ENCODE measurements around the gene SLC25A46. TPM values are rescaled to one million over a fixed set of nuclear protein-coding genes. Genes with fewer than 3 reads are reported as not detected.

SLC25A46 gene
- total RNA-seq, 2 donors from 2014 or later: 46.2 to 47.4 TPM

DNA sequence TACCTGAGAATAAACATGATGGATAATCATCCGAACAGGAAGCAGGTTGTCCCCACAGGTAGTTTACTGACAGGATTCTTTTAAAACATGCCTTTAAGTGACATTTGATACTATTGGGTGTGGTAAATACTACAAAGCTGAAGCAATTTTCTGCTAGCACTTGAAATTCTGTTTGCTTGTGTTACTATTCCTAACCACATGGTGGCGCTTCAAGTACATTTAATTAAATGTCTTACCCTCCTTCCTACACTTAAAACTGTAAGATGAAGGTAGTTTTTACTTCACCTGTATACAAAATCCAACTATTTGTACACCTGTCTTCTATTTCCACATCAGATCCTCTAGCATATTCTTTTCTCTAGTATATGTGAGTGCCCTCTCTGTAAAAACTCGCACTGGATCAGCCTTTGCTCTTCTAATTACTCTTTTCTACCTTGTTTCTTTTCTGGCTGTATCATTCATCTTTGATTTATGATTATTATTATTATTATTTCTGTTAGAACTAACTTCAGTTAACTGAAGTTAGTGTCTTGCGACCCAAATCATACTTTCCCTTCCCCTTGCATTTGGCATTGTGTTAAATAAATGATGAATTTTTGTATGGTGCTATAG is 18.4 kb downstream of the SLC25A46 start:
- no peaks in the 10 kb centered on the region for H3K27me3 ChIP-seq (replicated peaks; ENCODE audit: insufficient read depth)
- no peak overlapping the region for H3K4me3 ChIP-seq
- TF ChIP-seq, protein P1, sequence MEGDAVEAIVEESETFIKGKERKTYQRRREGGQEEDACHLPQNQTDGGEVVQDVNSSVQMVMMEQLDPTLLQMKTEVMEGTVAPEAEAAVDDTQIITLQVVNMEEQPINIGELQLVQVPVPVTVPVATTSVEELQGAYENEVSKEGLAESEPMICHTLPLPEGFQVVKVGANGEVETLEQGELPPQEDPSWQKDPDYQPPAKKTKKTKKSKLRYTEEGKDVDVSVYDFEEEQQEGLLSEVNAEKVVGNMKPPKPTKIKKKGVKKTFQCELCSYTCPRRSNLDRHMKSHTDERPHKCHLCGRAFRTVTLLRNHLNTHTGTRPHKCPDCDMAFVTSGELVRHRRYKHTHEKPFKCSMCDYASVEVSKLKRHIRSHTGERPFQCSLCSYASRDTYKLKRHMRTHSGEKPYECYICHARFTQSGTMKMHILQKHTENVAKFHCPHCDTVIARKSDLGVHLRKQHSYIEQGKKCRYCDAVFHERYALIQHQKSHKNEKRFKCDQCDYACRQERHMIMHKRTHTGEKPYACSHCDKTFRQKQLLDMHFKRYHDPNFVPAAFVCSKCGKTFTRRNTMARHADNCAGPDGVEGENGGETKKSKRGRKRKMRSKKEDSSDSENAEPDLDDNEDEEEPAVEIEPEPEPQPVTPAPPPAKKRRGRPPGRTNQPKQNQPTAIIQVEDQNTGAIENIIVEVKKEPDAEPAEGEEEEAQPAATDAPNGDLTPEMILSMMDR (IDR thresholded peaks at IDR 0.05): peak; percentile 57
- H3K9me3 ChIP-seq: no peaks in the 10 kb centered on the region
- H3K4me1 ChIP-seq (ENCODE audit: control insufficient read depth in 1 of 2, low read depth in 2 of 2): no peaks in the 10 kb centered on the region
- ATAC-seq (ENCODE audit: insufficient number of reproducible peaks, low FRiP score, low read depth): peak; percentile 39
- no peak overlapping the region for H3K27ac ChIP-seq
- peaks cover 12% of the 10 kb centered on the region for H3K36me3 ChIP-seq
- no peak for DNase-seq (ENCODE audit: low spot score)

DNA sequence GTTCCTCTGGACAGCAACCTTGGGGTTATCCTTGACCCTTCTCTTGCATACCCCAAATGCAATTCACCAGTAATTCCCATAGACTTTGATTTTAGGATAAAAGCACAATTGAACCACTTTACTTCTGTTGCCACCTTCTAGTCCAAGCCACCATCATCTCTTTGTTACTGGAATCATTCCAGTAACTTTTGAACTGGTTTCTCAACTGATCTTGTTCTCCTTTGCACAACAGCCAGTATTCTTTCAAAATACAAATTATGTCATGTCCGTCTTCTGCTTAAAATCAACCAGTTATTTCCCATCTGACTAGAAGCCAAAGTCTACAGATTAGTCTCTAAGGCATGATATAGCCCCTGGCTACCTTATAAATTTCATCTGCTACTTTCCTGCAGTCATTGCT is 21.4 kb downstream of the SLC25A46 start:
- H3K4me3 ChIP-seq: no peak overlapping the region
- ATAC-seq (ENCODE audit: insufficient number of reproducible peaks, low FRiP score, low read depth) (no peak), DNase-seq (ENCODE audit: low spot score) (no peak)
- TF ChIP-seq, protein P1 (IDR thresholded peaks at IDR 0.05): no peak
- H3K36me3 ChIP-seq: peaks cover 12% of the 10 kb centered on the region
- H3K27me3 ChIP-seq (replicated peaks; ENCODE audit: insufficient read depth): no peaks in the 10 kb centered on the region
- H3K4me1 ChIP-seq (ENCODE audit: control insufficient read depth in 1 of 2, low read depth in 2 of 2): no peaks in the 10 kb centered on the region
- no peaks in the 10 kb centered on the region for H3K9me3 ChIP-seq
- H3K27ac ChIP-seq: no peak overlapping the region

DNA sequence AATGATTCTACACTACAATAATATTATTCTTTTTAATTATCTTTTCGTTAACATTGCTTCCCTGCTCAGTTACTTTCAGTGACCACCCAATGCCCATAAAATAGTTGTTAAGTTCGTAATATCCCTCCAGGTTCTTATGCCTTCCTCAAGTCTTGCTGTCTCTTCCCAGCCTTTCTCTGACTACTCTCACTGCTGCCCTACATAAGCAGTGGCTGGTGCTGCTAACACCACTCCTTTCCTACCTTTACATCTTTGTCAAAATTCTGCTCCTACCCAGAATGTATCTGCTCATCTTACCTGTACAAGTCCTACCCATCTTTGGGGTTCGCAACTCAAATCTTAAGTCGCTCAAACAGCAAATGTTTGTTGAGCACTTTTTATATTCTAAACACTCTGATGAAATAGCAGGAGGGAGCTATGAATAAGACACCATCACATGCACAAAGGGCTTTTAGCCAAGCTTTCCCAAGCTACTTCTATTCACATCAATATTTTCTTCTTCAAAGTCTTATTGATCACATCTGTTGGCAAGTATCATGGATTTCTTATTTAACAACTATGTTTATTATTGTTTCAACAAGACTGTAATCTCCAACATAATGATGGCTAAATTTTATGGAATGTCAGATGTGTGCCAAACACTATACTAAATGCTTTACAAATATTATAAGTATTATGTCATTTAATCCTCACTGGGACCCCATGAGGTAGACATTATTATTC is 29.5 kb downstream of the SLC25A46 start:
- no peaks in the 10 kb centered on the region for H3K4me1 ChIP-seq (ENCODE audit: control insufficient read depth in 1 of 2, low read depth in 2 of 2)
- no peak overlapping the region for H3K4me3 ChIP-seq
- no peak for DNase-seq (ENCODE audit: low spot score)
- no peak for ATAC-seq (ENCODE audit: insufficient number of reproducible peaks, low FRiP score, low read depth)
- H3K27me3 ChIP-seq (replicated peaks; ENCODE audit: insufficient read depth): no peaks in the 10 kb centered on the region
- no peak overlapping the region for H3K27ac ChIP-seq
- TF ChIP-seq, protein P1 (IDR thresholded peaks at IDR 0.05): no peak
- H3K36me3 ChIP-seq: no peaks in the 10 kb centered on the region
- no peaks in the 10 kb centered on the region for H3K9me3 ChIP-seq

DNA sequence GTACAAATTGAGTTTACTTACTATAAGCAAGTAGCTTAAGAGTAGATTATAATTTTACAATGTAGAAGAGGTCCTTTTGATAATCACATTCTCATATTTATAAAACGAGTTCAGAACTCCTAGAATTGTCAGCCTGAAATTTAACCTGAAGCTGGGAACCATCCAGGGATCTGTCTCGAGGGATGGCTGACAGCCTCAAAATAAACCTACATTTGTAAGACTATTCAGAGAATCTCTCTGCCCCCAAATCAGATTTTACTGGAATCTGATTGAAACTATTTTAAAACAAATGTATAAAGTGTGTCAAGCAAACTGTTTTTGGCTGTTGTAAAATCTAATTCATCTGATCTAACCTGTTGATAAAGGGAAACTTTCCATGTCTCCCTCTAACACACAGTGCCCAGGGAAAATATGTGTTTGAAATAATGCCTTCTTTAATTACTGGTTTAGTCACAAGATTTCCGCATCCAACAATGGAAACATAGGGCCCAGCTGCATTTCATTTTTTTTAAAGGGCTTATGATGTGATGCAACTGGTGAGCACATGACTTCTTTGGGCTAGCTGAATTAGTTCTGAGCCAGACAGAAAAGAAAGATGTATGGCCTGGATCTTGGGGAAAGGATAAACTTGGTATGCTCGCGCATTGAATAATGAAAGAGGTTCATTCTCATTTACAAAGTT is 30.3 kb downstream of the SLC25A46 start:
- DNase-seq (ENCODE audit: low spot score) (no peak), ATAC-seq (ENCODE audit: insufficient number of reproducible peaks, low FRiP score, low read depth) (no peak)
- TF ChIP-seq, protein P1 (IDR thresholded peaks at IDR 0.05): no peak

DNA sequence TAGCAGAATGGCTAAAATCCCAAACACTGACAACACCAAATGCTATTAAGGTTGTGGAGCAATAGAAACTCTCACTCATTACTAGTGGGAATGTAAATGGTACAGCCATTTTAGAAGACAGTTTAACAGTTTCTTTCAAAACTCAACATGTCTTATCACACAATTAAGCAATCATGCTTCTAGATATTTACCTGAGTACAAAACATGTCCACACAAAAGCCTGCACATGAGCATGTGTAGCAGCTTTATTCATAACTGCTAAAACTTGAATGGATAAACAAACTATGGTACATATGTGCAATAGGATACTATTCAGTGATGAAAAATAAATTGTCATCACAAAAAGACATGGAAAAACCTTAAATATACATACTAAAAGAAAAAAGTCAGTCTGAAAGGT is 31.5 kb downstream of the SLC25A46 start:
- ATAC-seq (ENCODE audit: insufficient number of reproducible peaks, low FRiP score, low read depth): no peak
- H3K36me3 ChIP-seq: no peaks in the 10 kb centered on the region
- TF ChIP-seq, protein P1 (IDR thresholded peaks at IDR 0.05): no peak
- H3K9me3 ChIP-seq: no peaks in the 10 kb centered on the region
- no peak overlapping the region for H3K4me3 ChIP-seq
- H3K4me1 ChIP-seq (ENCODE audit: control insufficient read depth in 1 of 2, low read depth in 2 of 2): no peaks in the 10 kb centered on the region
- no peaks in the 10 kb centered on the region for H3K27me3 ChIP-seq (replicated peaks; ENCODE audit: insufficient read depth)
- DNase-seq (ENCODE audit: low spot score): no peak
- no peak overlapping the region for H3K27ac ChIP-seq

More for the DNA sequence above, 30.3 kb downstream of the SLC25A46 start:
- Histone ChIP-seq H3K9me3 (no peaks in the 10 kb centered on the region), H3K36me3 (no peaks in the 10 kb centered on the region), H3K27me3 (replicated peaks; ENCODE audit: insufficient read depth) (no peaks in the 10 kb centered on the region), H3K4me3 (no peak overlapping the region), H3K4me1 (ENCODE audit: control insufficient read depth in 1 of 2, low read depth in 2 of 2) (no peaks in the 10 kb centered on the region), H3K27ac (peak overlapping the region in 1 of 2 donors; percentile 12)

All from thoracic aorta (tissue), 2 donors.